ENCODE data around the gene ATRIP.

DNA sequence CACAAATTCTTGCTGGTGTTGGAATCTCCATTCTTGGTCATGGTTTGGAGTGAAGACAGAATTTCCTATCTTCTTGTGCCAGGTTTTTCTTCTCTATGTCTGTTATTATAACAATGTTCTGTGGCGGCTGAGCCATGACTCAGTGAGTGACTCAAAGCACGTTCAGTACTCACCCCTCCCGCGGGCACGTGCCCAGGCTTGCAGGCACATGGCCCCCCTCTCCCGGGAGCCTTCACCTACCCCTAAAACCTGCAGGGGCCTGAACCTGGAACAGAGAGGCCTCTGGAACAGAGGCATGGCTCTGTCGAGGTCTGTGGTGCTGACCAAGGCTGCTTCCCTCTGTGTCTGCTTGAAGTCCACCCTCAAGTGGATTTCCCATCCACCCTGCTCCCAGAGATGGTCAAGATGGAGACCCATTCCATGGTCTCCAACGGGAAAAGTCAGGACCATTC lies 44.2 kb upstream of the ATRIP start:
- TF ChIP-seq EZH2 (IDR thresholded peaks at IDR 0.05; ENCODE audit: low read depth, low read length, severe bottlenecking) (no peak), MAFK (IDR thresholded peaks at IDR 0.05; ENCODE audit: low read depth, low read length) (no peak), POLR2A (IDR thresholded peaks at IDR 0.05; ENCODE audit: control extremely low read depth in 1 of 2, low read depth in 2 of 2, low read length in 2 of 2) (no peak), SUZ12 (IDR thresholded peaks at IDR 0.05; ENCODE audit: low read length) (no peak), POLR2AphosphoS5 (IDR thresholded peaks at IDR 0.05; ENCODE audit: low read depth, low read length) (no peak), EP300 (IDR thresholded peaks at IDR 0.05; ENCODE audit: borderline replicate concordance in 1 of 2, low read depth in 2 of 2, low read length in 2 of 2) (no peak), SIN3A (conservative IDR thresholded peaks at IDR 0.05 in 1 of 2, IDR thresholded peaks at IDR 0.05 in 1 of 2; ENCODE audit: low read depth in 1 of 2, low read length in 2 of 2) (no peak), RAD21 (IDR thresholded peaks at IDR 0.05 in 1 of 2, conservative IDR thresholded peaks at IDR 0.05 in 1 of 2; ENCODE audit: low read depth in 2 of 2, low read length in 2 of 2) (no peak), CEBPB (IDR thresholded peaks at IDR 0.05; ENCODE audit: low read depth, low read length) (no peak)
- TF ChIP-seq, protein P1, sequence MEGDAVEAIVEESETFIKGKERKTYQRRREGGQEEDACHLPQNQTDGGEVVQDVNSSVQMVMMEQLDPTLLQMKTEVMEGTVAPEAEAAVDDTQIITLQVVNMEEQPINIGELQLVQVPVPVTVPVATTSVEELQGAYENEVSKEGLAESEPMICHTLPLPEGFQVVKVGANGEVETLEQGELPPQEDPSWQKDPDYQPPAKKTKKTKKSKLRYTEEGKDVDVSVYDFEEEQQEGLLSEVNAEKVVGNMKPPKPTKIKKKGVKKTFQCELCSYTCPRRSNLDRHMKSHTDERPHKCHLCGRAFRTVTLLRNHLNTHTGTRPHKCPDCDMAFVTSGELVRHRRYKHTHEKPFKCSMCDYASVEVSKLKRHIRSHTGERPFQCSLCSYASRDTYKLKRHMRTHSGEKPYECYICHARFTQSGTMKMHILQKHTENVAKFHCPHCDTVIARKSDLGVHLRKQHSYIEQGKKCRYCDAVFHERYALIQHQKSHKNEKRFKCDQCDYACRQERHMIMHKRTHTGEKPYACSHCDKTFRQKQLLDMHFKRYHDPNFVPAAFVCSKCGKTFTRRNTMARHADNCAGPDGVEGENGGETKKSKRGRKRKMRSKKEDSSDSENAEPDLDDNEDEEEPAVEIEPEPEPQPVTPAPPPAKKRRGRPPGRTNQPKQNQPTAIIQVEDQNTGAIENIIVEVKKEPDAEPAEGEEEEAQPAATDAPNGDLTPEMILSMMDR (IDR thresholded peaks at IDR 0.05; ENCODE audit: control extremely low read depth in 1 of 3, insufficient read depth in 1 of 3, low read depth in 1 of 3, low read length in 3 of 3), result no peak

All from H1 (cell line).